HEK293T (cell line): Measurements from ENCODE around the gene KCNQ2.

Experiments
- CTCF ChIA-PET: fragments of 350-600 bp; formaldehyde crosslinking; extraction: SDS; loops from one replicate; lab custom pipeline; 2021; ENCODE audit warnings: antibody characterized with exemption, inconsistent platforms; lab: Yijun Ruan, JAX
- POLR2A ChIA-PET: fragments of 350-600 bp; formaldehyde crosslinking; extraction: SDS; loops from one replicate; lab custom pipeline; 2020; ENCODE audit warnings: antibody characterized with exemption, inconsistent platforms; lab: Yijun Ruan, JAX
- DNase-seq: peaks from one replicate; pipeline ENCODE4 v3.0.0; 2012; ENCODE audit warnings: mixed read lengths; ENCODE audit errors: extremely low spot score
- ARNT ChIP-seq: fragments of 450-650 bp; IDR thresholded peaks from 2 replicates; pipeline ENCODE4 v1.6.1; 2017; ENCODE audit warnings: mild to moderate bottlenecking
- BHLHE40 ChIP-seq: fragments of 450-650 bp; IDR thresholded peaks from 2 replicates; pipeline ENCODE4 v1.6.1; 2016; ENCODE audit warnings: mild to moderate bottlenecking, moderate library complexity, borderline replicate concordance
- CTBP1 ChIP-seq: fragments of 450-650 bp; IDR thresholded peaks from 2 replicates; pipeline ENCODE4 v1.6.1; 2016; ENCODE audit warnings: borderline replicate concordance
- ELF4 ChIP-seq: fragments of 450-650 bp; IDR thresholded peaks from 2 replicates; pipeline ENCODE4 v1.6.1; 2017; ENCODE audit warnings: antibody characterized with exemption
- FOXA1 ChIP-seq: fragments of 450-650 bp; IDR thresholded peaks from 2 replicates; pipeline ENCODE4 v1.6.1; 2016; ENCODE audit warnings: mild to moderate bottlenecking
- FOXK2 ChIP-seq: fragments of 450-650 bp; IDR thresholded peaks from 2 replicates; pipeline ENCODE4 v1.6.1; 2016; ENCODE audit warnings: mild to moderate bottlenecking
- FOXM1 ChIP-seq: fragments of 450-650 bp; IDR thresholded peaks from 2 replicates; pipeline ENCODE4 v1.6.1; 2017; ENCODE audit warnings: mild to moderate bottlenecking, borderline replicate concordance
- HDGF ChIP-seq: fragments of 450-650 bp; IDR thresholded peaks from 2 replicates; pipeline ENCODE4 v1.6.1; 2017; ENCODE audit warnings: antibody characterized with exemption, borderline replicate concordance
- L3MBTL2 ChIP-seq: fragments of 450-650 bp; conservative IDR thresholded peaks from 2 replicates; pipeline ENCODE4 v1.6.1; 2016; ENCODE audit warnings: mild to moderate bottlenecking
- LEF1 ChIP-seq: fragments of 450-650 bp; IDR thresholded peaks from 2 replicates; pipeline ENCODE4 v1.6.1; 2017; ENCODE audit warnings: mild to moderate bottlenecking, borderline replicate concordance
- NFRKB ChIP-seq: fragments of 450-650 bp; IDR thresholded peaks from 2 replicates; pipeline ENCODE4 v1.6.1; 2016; ENCODE audit warnings: mild to moderate bottlenecking, moderate library complexity
- PKNOX1 ChIP-seq: fragments of 450-650 bp; IDR thresholded peaks from 2 replicates; pipeline ENCODE4 v1.6.1; 2016
- SP1 ChIP-seq: fragments of 450-650 bp; IDR thresholded peaks from 2 replicates; pipeline ENCODE4 v1.6.1; 2017
- SUZ12 ChIP-seq: fragments of 450-650 bp; IDR thresholded peaks from 2 replicates; pipeline ENCODE4 v1.6.1; 2016; ENCODE audit warnings: mild to moderate bottlenecking
- TARDBP ChIP-seq: fragments of 450-650 bp; IDR thresholded peaks from 2 replicates; pipeline ENCODE4 v1.6.1; 2016
- ZNF384 ChIP-seq: fragments of 450-650 bp; IDR thresholded peaks from 2 replicates; pipeline ENCODE4 v1.6.1; 2016

The KCNQ2 gene

GRCh38 chr20:63366390-63367365, 105.8 kb downstream of the KCNQ2 start:
- ChIA-PET POLR2A (no interaction called here), CTCF (interaction anchor here (1.5 kb wide), 1 partner anchor 15 kb away, joined by 5 read pairs; no protein-coding TSS in a partner anchor)
- TF ChIP-seq FOXM1 (no peak), FOXA1 (no peak), ELF4 (no peak)
- DNase-seq: no peak

GRCh38 chr20:63365601-63366389, 106.7 kb downstream of the KCNQ2 start:
- CTCF ChIA-PET: no interaction called here
- TF ChIP-seq FOXA1 (no peak), HDGF (no peak), ARNT (no peak), FOXM1 (no peak), LEF1 (no peak), L3MBTL2 (no peak), FOXK2 (no peak), BHLHE40 (no peak), ELF4 (no peak), ZNF384 (no peak), NFRKB (no peak), SUZ12 (no peak)
- DNase-seq: no peak
- POLR2A ChIA-PET: no interaction called here

- DNase-seq: no peak
- ChIA-PET CTCF (no interaction called here), POLR2A (no interaction called here)
- TF ChIP-seq ELF4 (no peak), BHLHE40 (no peak), L3MBTL2 (no peak), SUZ12 (no peak), TARDBP (no peak), FOXM1 (no peak), SP1 (no peak), PKNOX1 (no peak), LEF1 (no peak), ARNT (no peak), NFRKB (no peak), FOXA1 (no peak), FOXK2 (no peak), HDGF (no peak), CTBP1 (no peak), ZNF384 (no peak)
Measured at GRCh38 chr20:63364801-63365585, 107.5 kb downstream of the KCNQ2 start.

- ChIA-PET POLR2A (no interaction called here), CTCF (interaction anchor here (0.7 kb wide), 1 partner anchor 18 kb away, joined by 3 read pairs; no protein-coding TSS in a partner anchor)
Measured at GRCh38 chr20:63363981-63364561, 108.4 kb downstream of the KCNQ2 start.

More at GRCh38 chr20:63363981-63364561, 108.4 kb downstream of the KCNQ2 start:
- TF ChIP-seq FOXM1 (no peak), L3MBTL2 (no peak), TARDBP (no peak), LEF1 (no peak), ELF4 (no peak), SUZ12 (no peak), BHLHE40 (no peak), NFRKB (no peak), FOXA1 (no peak), ZNF384 (no peak), SP1 (no peak), ARNT (no peak), PKNOX1 (no peak), CTBP1 (no peak), FOXK2 (no peak), HDGF (no peak)
- DNase-seq: no peak
